HL-60 (cell line): ENCODE data around the gene PF4V1.
A peak's percentile ranks its signal among the peaks of the same experiment; 100 is the strongest.

ENCODE experiments used
- DNase-seq, 2 experiments: peaks; one replicate each; pipeline ENCODE4 v3.0.0-alpha.2; 2010 to 2020; ENCODE audit warnings: low read depth in 1 of 2, low spot score in 1 of 2
- H3K27ac ChIP-seq: fragments of 250-450 bp; sonication (Bioruptor Pico); replicated peaks from 2 replicates; pipeline ENCODE4 v1.5.1; 2020; ENCODE audit warnings: mild to moderate bottlenecking, moderate library complexity
- H3K27me3 ChIP-seq: fragments of 250-450 bp; sonication (Bioruptor Pico); 2 replicates; pipeline ENCODE4 v1.5.1; 2021; ENCODE audit warnings: mild to moderate bottlenecking, moderate library complexity; ENCODE audit not compliant: insufficient read depth, poor library complexity, severe bottlenecking
- H3K4me3 ChIP-seq: replicated peaks from 2 replicates; pipeline ENCODE4 v1.5.1; 2011; ENCODE audit warnings: mild to moderate bottlenecking, control low read depth, low read length; ENCODE audit not compliant: insufficient read depth
- CTCF ChIP-seq: IDR thresholded peaks from one replicate; pipeline ENCODE4 v1.5.1; 2011; ENCODE audit warnings: low read length, control low read depth, inconsistent platforms; ENCODE audit not compliant: insufficient read depth
- GABPA ChIP-seq: IDR thresholded peaks from 2 replicates; pipeline ENCODE4 v1.6.1; 2012; ENCODE audit warnings: low read depth
- POLR2AphosphoS5 ChIP-seq: IDR thresholded peaks from 2 replicates; pipeline ENCODE4 v1.6.1; 2012; ENCODE audit warnings: low read depth
- REST ChIP-seq: IDR thresholded peaks from 2 replicates; pipeline ENCODE4 v1.6.1; 2012; ENCODE audit warnings: low read depth; ENCODE audit not compliant: insufficient replicate concordance
- SPI1 ChIP-seq: IDR thresholded peaks from 2 replicates; pipeline ENCODE4 v1.6.1; 2012; ENCODE audit warnings: low read depth, mild to moderate bottlenecking, borderline replicate concordance

The PF4V1 gene

GRCh38 chr4:73821325-73821724 lies 31.8 kb upstream of the PF4V1 start:
- Histone ChIP-seq H3K27me3 (no peaks in the 10 kb centered on the region), H3K27ac (no peak overlapping the region), H3K4me3 (no peak overlapping the region)
- peak in 1 of 2 experiments; percentile 37 for DNase-seq
- TF ChIP-seq POLR2AphosphoS5 (no peak), CTCF (no peak), GABPA (no peak), REST (no peak), SPI1 (no peak)

GRCh38 chr4:73822389-73822788 lies 30.7 kb upstream of the PF4V1 start:
- no peak for DNase-seq
- H3K27ac ChIP-seq, result peak overlapping the region; percentile 8; the same call in 1 of the 2 replicates
- no peak overlapping the region for H3K4me3 ChIP-seq
- TF ChIP-seq SPI1 (no peak), POLR2AphosphoS5 (no peak), GABPA (no peak), CTCF (no peak), REST (no peak)
- no peaks in the 10 kb centered on the region for H3K27me3 ChIP-seq

GRCh38 chr4:73822812-73823504 lies 30.1 kb upstream of the PF4V1 start:
- H3K4me3 ChIP-seq, result no peak overlapping the region
- H3K27ac ChIP-seq, result peak overlapping the region; percentile 8; the same call in 1 of the 2 replicates
- TF ChIP-seq POLR2AphosphoS5 (no peak), SPI1 (no peak), CTCF (no peak), GABPA (no peak), REST (no peak)
- peak; percentile 39 to 73 for DNase-seq
- no peaks in the 10 kb centered on the region for H3K27me3 ChIP-seq
